ENCODE measurements around the gene SEMA3A.
"Not testable (repeated sequence)": the region's sequence is repeated elsewhere in the genome, so short reads cannot be mapped to it uniquely, and the experiment has no call there.

Gene SEMA3A

GRCh38 chr7:84058311-84059076 is 136.1 kb downstream of the SEMA3A start:
- DNase-seq = no peak

- no peak for DNase-seq
These were observed 137.0 kb downstream of the SEMA3A start for GRCh38 chr7:84057576-84057975.

GRCh38 chr7:84055904-84056605 is 138.5 kb downstream of the SEMA3A start:
- no peak for DNase-seq

DNA sequence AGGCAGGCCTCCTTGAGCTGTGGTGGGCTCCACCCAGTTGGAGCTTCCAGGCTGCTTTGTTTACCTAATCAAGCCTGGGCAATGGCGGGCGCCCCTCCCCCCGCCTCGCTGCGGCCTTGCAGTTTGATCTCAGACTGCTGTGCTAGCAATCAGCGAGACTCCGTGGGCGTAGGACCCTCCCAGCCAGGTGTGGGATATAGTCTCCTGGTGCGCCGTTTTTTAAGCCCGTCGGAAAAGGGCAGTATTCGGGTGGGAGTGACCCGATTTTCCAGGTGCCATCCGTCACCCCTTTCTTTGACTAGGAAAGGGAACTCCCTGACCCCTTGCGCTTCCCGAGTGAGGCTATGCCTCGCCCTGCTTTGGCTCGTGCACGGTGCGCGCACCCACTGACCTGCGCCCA is 139.4 kb downstream of the SEMA3A start:
- not testable (repeated sequence) for DNase-seq

DNA sequence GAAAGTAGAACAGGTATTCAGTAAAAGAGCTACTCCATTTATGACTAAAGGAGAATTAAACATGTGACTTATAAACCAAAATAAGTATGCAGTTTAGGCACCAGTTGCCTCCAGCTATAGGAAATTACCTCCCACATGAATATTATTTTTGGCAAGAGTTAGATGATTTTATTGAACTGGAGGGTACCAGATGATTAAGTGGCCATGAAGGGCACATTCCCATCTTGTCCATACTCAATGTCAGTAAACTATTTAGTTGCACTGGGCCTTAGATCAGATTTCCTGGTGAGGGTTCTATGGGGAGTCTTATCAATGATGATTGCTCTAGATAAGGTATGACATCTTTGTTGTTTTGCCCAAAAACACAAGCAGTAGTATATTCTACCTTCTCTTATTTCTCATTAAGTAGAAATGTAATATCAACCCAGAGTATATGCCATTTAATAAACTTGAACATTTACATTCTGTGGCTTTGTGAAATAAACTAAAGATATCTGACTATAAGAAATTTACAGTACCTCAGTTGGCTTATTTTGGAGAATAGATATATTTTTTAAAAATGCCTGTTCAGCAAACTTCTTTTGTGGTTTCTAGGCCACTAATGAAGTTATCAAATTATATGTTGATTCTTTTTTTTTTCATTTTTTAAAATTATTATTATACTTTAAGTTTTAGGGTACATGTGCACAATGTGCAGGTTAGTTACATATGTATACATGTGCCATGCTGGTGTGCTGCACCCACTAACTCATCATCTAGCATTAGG is 145.3 kb downstream of the SEMA3A start:
- DNase-seq = no peak

- no peak for DNase-seq
These were observed 147.5 kb downstream of the SEMA3A start for GRCh38 chr7:84047085-84047484.

- DNase-seq = no peak
These were observed 149.8 kb downstream of the SEMA3A start for GRCh38 chr7:84044834-84045233.

GRCh38 chr7:84043661-84044191 is 150.9 kb downstream of the SEMA3A start:
- DNase-seq = no peak

- no peak for DNase-seq
These were observed 152.5 kb downstream of the SEMA3A start for GRCh38 chr7:84042110-84042539.

GRCh38 chr7:84041649-84042048 is 152.9 kb downstream of the SEMA3A start:
- no peak for DNase-seq

DNA sequence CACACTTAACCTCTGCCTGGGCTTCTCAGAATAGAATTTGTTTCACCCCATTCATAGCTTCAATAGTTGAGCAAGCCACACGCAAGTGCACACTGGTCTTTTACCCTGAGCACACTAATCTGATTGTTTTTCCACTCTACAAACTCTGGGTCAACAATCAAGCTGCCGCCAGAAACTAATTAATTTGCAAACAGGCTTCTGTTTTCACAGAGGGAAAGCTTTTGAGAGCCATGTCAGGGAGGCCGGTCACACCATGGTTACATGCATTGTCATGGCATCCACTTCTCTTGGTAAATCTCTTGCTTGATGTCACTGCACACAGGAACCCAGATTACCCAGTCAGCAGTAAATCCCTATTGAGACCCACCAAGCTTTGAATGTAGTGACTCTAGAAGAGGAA is 154.2 kb downstream of the SEMA3A start:
- DNase-seq = no peak

DNA sequence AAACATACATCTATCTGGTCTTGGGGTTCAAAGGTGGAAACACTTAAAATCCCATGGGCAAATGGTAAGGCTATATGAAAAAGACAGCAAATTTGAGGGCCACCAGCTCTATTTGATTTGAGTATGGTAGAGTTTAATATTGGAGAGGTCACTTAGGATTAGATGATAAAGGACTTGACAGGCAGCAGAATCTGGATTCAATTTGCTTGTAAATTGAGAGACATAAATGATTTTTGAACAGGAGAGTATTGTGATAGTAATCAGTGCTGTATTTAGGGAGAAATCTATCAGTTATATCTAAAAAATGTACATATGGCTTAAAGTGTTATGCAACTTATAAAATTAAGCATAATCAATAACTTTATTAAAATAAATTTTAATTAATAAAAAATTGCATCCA is 155.2 kb downstream of the SEMA3A start:
- no peak for DNase-seq

DNA sequence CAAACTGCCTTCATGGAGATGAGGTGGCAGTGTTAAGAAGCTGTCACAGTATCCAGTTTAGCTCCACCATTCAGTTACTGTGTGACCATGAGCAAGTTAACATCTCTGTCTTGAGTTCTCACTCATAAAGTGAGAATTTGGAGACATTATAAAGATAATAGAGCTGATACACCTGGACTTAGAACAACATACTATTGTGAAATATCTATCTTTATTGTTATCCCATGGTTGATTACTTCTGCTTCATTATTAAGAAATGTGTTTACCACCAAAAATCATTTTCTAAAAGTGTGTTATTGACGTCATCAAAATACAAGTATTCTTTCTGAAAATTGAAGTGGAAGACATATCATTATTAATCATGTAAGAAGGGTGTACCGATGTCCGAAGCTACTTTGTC is 166.9 kb downstream of the SEMA3A start:
- DNase-seq = no peak

DNA sequence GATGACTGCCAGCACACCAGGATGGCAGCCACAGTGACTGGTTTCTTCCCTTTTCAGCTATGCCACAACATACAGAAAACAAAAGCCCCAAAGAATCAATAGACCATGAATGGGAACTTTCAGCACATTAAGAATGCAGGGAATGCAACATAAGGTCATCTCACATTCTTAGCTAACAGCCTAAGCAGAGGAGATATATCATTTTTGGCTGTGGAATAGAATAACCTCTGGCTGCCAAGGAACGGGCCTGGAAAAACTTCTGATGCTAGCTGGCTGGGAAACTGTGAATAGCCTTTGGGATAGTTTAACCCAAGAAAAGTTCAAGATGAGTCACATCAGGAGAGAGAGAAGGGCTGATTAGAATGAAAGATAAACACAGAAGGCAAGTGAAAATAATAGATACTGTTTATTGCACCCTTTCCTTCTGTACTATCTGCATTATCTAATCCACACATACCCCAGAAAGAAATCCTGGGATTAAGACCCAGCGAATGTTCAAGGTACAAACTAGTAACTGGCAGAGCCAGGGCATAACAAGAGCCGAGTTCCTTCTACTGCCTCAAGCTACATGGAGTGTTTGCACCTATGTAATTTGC is 169.2 kb downstream of the SEMA3A start:
- no peak for DNase-seq

DNA sequence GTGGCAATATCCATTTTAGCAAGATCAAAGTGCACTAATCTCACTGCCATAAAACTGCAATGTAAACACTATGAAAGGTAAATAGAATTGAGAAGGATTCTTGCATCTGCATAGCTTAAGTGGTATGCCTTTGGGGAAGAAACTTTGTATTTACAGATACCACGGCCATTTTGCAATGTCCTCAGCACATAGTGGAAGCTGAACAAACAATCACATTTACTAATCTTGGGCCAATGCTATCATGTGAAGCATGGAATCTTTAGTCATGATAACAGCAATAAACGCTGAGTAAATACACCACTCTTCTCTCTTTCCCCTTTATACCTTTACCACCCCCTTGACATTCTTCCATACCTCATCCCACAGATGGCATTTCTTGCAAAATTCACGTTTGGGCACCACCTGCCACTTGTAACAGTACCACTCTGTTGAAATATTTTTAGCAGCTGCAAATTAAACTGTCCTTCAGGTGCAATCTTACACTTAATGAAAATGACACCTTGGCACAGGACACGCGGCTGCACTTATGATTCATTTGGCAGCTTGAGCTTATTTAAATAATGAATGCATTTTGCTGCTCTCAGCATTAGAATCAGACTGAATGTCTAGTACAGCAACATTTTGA is 171.8 kb downstream of the SEMA3A start:
- DNase-seq = no peak

- DNase-seq = no peak
These were observed 172.6 kb downstream of the SEMA3A start for GRCh38 chr7:84022009-84022408.

DNA sequence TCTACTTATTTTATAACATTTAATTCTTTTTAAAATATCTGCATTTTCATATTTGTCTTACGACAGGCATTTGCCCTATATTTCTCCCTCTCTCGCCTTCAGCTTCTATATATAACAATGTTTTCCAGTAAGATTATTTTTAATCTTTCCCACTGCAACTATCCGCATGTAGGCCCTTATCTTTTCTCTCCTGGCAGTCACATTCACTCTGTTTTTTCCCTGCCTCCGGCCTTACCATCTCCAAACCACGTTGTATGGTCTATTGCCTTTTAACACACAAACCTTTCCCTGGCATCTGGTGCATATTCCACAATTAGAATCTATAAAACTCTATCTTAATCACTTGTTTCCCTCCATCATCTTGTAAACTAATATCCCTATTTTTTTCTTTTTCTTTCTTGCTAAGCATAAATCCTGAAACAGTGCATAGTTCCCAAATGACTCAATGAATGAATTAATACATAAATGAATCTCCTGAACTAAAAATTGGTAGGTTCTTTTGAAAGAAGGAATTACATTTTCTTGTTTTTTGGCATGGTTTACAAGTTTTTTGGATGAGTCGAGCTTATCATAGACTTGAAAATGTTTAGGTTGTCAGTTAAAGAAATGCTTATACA is 173.2 kb downstream of the SEMA3A start:
- DNase-seq = no peak

DNA sequence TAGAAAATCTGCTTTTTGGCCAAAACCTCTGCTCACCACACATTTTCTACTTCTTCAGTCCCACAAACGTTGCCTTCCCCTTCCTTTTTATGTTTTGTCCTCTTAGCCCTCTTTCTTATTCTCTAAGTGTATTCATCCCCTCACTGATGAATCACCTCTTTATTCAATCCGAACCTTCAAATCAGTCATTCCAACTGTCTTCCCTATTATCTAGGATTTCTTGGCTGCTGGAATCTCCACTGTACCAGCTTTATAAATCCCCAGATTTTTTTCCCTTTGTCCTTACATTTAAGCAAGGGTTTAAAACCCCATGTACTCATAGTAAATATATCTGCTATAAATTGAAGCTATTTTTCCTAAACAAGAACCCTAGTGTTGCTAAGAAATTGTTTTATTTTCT is 176.9 kb downstream of the SEMA3A start:
- no peak for DNase-seq

DNA sequence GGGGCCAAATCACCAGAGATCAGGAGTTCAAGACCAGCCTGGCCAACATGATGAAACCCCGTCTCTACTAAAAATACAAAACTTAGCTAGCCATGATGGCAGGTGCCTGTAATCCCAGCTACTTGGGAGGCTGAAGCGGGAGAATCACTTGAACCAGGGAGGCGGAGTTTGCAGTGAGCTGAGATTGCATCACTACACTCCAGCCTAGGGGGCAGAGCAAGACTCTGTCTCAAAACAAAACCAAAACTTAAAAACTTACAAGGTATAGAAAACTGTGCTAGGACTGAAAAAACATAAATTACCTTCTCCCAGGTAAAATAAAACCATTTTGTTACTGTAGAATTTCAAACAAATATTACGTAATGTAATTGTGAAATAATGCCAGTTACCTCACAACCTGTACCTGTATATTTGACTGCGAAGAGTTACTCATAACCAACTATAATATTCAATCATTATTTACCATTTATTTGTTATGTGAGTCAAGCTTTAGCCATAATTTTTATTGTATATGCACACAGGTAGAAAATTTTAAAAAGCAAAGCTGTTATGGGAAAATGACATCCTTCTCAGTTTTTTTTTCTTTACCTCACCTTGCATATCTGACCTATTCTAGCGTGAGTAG is 180.9 kb downstream of the SEMA3A start:
- DNase-seq = no peak

DNA sequence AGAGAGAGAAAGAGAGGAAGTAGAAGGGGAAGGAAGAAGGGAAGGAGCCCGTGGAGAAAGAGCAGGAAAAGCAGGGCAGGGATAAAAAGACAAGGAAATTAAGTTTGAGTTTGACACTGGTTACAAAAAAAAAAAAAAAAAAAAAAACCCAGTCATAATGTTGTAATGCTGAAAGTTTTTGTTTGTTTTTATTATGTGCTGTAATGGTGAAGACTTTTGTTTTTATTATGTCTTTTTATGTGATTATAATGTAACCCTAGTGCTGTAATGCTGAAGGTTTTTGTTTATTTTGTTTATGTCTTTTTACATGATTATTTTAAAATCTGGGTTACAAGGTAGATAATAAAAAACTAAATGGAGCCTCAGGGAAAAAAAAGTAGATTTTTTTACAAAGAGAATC is 184.8 kb downstream of the SEMA3A start:
- DNase-seq = no peak

DNA sequence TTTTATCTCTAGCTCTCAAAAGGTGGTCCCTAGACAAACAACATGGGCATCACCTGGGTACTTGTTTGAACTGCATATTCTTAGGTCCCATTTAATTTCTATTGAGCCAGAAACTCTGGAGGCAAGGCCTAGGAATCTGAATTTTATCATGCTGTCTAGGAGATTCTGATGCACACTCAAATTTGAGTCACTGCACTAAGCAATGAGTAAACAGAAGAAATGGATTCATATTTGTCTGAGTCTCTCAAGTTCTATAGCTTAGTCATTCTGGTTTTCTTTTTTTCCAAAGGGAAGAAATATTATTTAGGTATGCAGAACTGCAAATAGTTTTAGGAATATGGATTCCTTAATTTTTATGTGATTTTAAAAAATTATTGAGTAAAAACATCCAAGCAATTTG is 185.5 kb downstream of the SEMA3A start:
- DNase-seq = no peak

GRCh38 chr7:84003191-84003590 is 191.4 kb downstream of the SEMA3A start:
- DNase-seq = no peak

All from GOT3 (cell line).